ENCODE measurements around the gene GALNT10.

GALNT10 gene

DNA sequence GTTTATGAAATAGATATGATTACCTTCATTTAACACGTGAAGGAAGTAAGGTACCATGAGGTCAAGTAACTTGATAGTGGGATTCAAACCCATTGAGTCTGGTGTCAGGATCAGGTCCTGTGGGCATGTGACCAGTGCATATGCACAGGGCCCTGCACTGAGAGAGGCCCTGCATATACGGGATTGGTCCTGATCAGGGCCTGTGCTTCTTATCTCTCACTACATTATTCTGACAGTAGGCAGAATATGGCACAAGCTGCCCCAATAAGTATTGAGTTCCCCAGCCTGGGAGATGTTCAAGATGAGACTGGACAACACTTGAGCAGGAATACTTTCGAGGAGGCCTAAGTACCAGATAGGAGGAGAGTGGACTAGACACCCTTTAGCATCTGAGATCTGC is 44.0 kb downstream of the GALNT10 start:
- DNase-seq = no peak
- H3K27me3 ChIP-seq (replicated peaks; ENCODE audit: control insufficient read depth, insufficient read depth, low read length, poor library complexity, severe bottlenecking) = no peaks in the 10 kb centered on the region
- no peak overlapping the region for H3K4me3 ChIP-seq (ENCODE audit: insufficient read depth, low read depth, low read length, poor library complexity, severe bottlenecking)
- no peak overlapping the region for H3K27ac ChIP-seq (ENCODE audit: insufficient read depth, low read length, poor library complexity, severe bottlenecking)
- H3K9me3 ChIP-seq (ENCODE audit: control insufficient read depth, low read length) = no peaks in the 10 kb centered on the region
- no peaks in the 10 kb centered on the region for H3K4me1 ChIP-seq (ENCODE audit: control insufficient read depth, insufficient read depth, low read length, poor library complexity, severe bottlenecking)
- H3K36me3 ChIP-seq (ENCODE audit: control insufficient read depth, insufficient read depth, low read length) = no peaks in the 10 kb centered on the region

DNA sequence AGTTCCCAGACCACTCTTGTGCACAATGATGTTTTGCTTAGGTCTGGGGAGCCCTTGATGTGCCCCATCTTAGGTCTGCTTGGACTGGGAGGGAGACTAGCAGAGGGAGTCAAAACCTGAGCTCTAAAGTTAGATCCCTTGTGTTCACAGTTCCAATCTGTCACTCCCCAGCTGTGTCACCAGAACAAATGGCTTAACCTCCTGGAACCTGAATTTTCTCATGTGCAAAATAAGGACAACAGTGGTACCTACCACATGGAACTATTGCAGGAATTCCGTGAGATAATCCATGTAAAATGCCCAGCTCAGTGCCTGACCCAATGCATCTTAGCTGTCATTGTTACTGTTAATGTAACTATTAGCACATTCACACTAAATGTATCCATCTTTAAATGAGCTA is 45.5 kb downstream of the GALNT10 start:
- Histone ChIP-seq H3K27me3 (replicated peaks; ENCODE audit: control insufficient read depth, insufficient read depth, low read length, poor library complexity, severe bottlenecking) (no peaks in the 10 kb centered on the region), H3K4me3 (ENCODE audit: insufficient read depth, low read depth, low read length, poor library complexity, severe bottlenecking) (no peak overlapping the region), H3K9me3 (ENCODE audit: control insufficient read depth, low read length) (no peaks in the 10 kb centered on the region), H3K4me1 (ENCODE audit: control insufficient read depth, insufficient read depth, low read length, poor library complexity, severe bottlenecking) (no peaks in the 10 kb centered on the region), H3K27ac (ENCODE audit: insufficient read depth, low read length, poor library complexity, severe bottlenecking) (no peak overlapping the region), H3K36me3 (ENCODE audit: control insufficient read depth, insufficient read depth, low read length) (no peaks in the 10 kb centered on the region)
- no peak for DNase-seq

DNA sequence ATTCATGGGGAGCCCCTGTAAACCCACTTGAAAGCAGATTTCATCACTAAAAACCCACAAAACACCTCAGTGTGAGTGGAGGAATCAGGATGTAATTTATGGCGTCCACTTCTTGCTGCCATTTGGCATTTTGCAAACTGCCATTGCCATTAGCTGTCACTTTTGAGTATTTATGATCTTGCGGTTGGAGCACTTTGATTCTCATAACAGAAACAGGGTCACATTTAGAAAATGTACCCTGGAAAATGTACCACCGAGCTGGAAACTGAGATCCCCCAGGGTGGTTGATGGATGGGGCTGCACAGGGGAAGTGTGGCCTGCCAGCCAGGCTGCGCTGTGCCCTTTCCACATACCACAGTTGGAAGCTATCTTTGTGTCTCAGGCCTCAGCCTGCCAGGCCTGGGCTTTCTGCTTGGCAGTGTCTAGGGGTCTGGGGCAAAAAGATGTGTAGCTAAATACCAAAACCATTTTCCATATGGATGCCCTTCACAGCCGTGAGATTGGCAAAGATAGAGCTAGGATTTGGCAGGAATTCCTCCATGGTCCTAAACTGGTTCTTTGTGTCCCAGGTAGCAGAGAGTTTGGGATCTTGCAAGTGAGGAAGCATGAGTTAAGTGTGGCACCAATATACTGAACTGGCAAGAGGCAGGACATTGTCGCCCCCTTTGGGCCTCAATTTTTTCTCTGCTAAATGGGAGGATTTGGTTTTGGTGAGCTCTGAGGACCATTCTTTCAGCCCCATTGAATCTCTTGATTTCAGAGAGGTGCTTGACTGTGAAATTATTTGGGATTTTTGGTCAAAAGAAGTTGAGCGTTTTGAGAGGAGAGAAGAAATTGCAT is 46.2 kb downstream of the GALNT10 start:
- no peak for DNase-seq
- Histone ChIP-seq H3K4me3 (ENCODE audit: insufficient read depth, low read depth, low read length, poor library complexity, severe bottlenecking) (no peak overlapping the region), H3K27ac (ENCODE audit: insufficient read depth, low read length, poor library complexity, severe bottlenecking) (no peak overlapping the region), H3K27me3 (replicated peaks; ENCODE audit: control insufficient read depth, insufficient read depth, low read length, poor library complexity, severe bottlenecking) (no peaks in the 10 kb centered on the region), H3K4me1 (ENCODE audit: control insufficient read depth, insufficient read depth, low read length, poor library complexity, severe bottlenecking) (no peaks in the 10 kb centered on the region), H3K9me3 (ENCODE audit: control insufficient read depth, low read length) (no peaks in the 10 kb centered on the region), H3K36me3 (ENCODE audit: control insufficient read depth, insufficient read depth, low read length) (no peaks in the 10 kb centered on the region)

GRCh38 chr5:154237376-154237743 is 46.8 kb downstream of the GALNT10 start:
- no peak overlapping the region for H3K4me3 ChIP-seq (ENCODE audit: insufficient read depth, low read depth, low read length, poor library complexity, severe bottlenecking)
- no peak for DNase-seq
- H3K36me3 ChIP-seq (ENCODE audit: control insufficient read depth, insufficient read depth, low read length) = no peaks in the 10 kb centered on the region
- H3K4me1 ChIP-seq (ENCODE audit: control insufficient read depth, insufficient read depth, low read length, poor library complexity, severe bottlenecking) = no peaks in the 10 kb centered on the region
- H3K27ac ChIP-seq (ENCODE audit: insufficient read depth, low read length, poor library complexity, severe bottlenecking) = no peak overlapping the region
- H3K9me3 ChIP-seq (ENCODE audit: control insufficient read depth, low read length) = no peaks in the 10 kb centered on the region
- no peaks in the 10 kb centered on the region for H3K27me3 ChIP-seq (replicated peaks; ENCODE audit: control insufficient read depth, insufficient read depth, low read length, poor library complexity, severe bottlenecking)

- DNase-seq = no peak
- H3K4me1 ChIP-seq (ENCODE audit: control insufficient read depth, insufficient read depth, low read length, poor library complexity, severe bottlenecking) = no peaks in the 10 kb centered on the region
- H3K4me3 ChIP-seq (ENCODE audit: insufficient read depth, low read depth, low read length, poor library complexity, severe bottlenecking) = no peak overlapping the region
- H3K9me3 ChIP-seq (ENCODE audit: control insufficient read depth, low read length) = no peaks in the 10 kb centered on the region
- H3K36me3 ChIP-seq (ENCODE audit: control insufficient read depth, insufficient read depth, low read length) = no peaks in the 10 kb centered on the region
- no peaks in the 10 kb centered on the region for H3K27me3 ChIP-seq (replicated peaks; ENCODE audit: control insufficient read depth, insufficient read depth, low read length, poor library complexity, severe bottlenecking)
- H3K27ac ChIP-seq (ENCODE audit: insufficient read depth, low read length, poor library complexity, severe bottlenecking) = no peak overlapping the region
Observed at GRCh38 chr5:154237946-154238345, 47.4 kb downstream of the GALNT10 start.

GRCh38 chr5:154238776-154239481 is 48.4 kb downstream of the GALNT10 start:
- Histone ChIP-seq H3K27ac (ENCODE audit: insufficient read depth, low read length, poor library complexity, severe bottlenecking) (no peak overlapping the region), H3K9me3 (ENCODE audit: control insufficient read depth, low read length) (no peaks in the 10 kb centered on the region), H3K4me1 (ENCODE audit: control insufficient read depth, insufficient read depth, low read length, poor library complexity, severe bottlenecking) (no peaks in the 10 kb centered on the region), H3K27me3 (replicated peaks; ENCODE audit: control insufficient read depth, insufficient read depth, low read length, poor library complexity, severe bottlenecking) (no peaks in the 10 kb centered on the region), H3K36me3 (ENCODE audit: control insufficient read depth, insufficient read depth, low read length) (no peaks in the 10 kb centered on the region), H3K4me3 (ENCODE audit: insufficient read depth, low read depth, low read length, poor library complexity, severe bottlenecking) (no peak overlapping the region)
- DNase-seq = no peak

GRCh38 chr5:154240595-154240994 is 50.1 kb downstream of the GALNT10 start:
- Histone ChIP-seq H3K27ac (ENCODE audit: insufficient read depth, low read length, poor library complexity, severe bottlenecking) (no peak overlapping the region), H3K9me3 (ENCODE audit: control insufficient read depth, low read length) (no peaks in the 10 kb centered on the region), H3K4me1 (ENCODE audit: control insufficient read depth, insufficient read depth, low read length, poor library complexity, severe bottlenecking) (no peaks in the 10 kb centered on the region), H3K4me3 (ENCODE audit: insufficient read depth, low read depth, low read length, poor library complexity, severe bottlenecking) (no peak overlapping the region), H3K36me3 (ENCODE audit: control insufficient read depth, insufficient read depth, low read length) (no peaks in the 10 kb centered on the region), H3K27me3 (replicated peaks; ENCODE audit: control insufficient read depth, insufficient read depth, low read length, poor library complexity, severe bottlenecking) (no peaks in the 10 kb centered on the region)
- DNase-seq = no peak

DNA sequence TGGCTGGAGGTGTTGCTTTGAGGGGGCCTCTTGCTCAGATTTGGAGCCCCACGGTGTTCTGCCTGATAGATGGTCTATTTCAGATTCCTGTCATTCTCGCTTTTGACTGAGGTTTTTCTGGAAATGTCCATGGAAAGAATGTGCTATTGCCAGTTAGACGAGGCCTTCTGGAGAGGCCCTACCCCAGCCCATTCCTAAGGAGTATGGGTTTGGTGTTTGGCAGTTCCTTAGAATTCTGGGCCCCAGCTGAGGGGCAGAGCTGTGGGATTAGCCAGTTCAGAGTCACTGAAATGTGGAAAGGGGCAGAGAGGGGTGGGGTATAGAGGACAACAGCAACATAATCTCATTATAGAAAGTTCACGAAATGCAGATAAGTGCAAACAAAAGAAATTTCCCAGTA is 50.5 kb downstream of the GALNT10 start:
- no peaks in the 10 kb centered on the region for H3K9me3 ChIP-seq (ENCODE audit: control insufficient read depth, low read length)
- no peaks in the 10 kb centered on the region for H3K27me3 ChIP-seq (replicated peaks; ENCODE audit: control insufficient read depth, insufficient read depth, low read length, poor library complexity, severe bottlenecking)
- no peaks in the 10 kb centered on the region for H3K4me1 ChIP-seq (ENCODE audit: control insufficient read depth, insufficient read depth, low read length, poor library complexity, severe bottlenecking)
- H3K27ac ChIP-seq (ENCODE audit: insufficient read depth, low read length, poor library complexity, severe bottlenecking) = no peak overlapping the region
- DNase-seq = no peak
- H3K4me3 ChIP-seq (ENCODE audit: insufficient read depth, low read depth, low read length, poor library complexity, severe bottlenecking) = no peak overlapping the region
- no peaks in the 10 kb centered on the region for H3K36me3 ChIP-seq (ENCODE audit: control insufficient read depth, insufficient read depth, low read length)

GRCh38 chr5:154242442-154242841 is 51.9 kb downstream of the GALNT10 start:
- no peak overlapping the region for H3K27ac ChIP-seq (ENCODE audit: insufficient read depth, low read length, poor library complexity, severe bottlenecking)
- H3K36me3 ChIP-seq (ENCODE audit: control insufficient read depth, insufficient read depth, low read length) = no peaks in the 10 kb centered on the region
- H3K9me3 ChIP-seq (ENCODE audit: control insufficient read depth, low read length) = no peaks in the 10 kb centered on the region
- DNase-seq = no peak
- H3K4me3 ChIP-seq (ENCODE audit: insufficient read depth, low read depth, low read length, poor library complexity, severe bottlenecking) = no peak overlapping the region
- H3K27me3 ChIP-seq (replicated peaks; ENCODE audit: control insufficient read depth, insufficient read depth, low read length, poor library complexity, severe bottlenecking) = no peaks in the 10 kb centered on the region
- no peaks in the 10 kb centered on the region for H3K4me1 ChIP-seq (ENCODE audit: control insufficient read depth, insufficient read depth, low read length, poor library complexity, severe bottlenecking)

DNA sequence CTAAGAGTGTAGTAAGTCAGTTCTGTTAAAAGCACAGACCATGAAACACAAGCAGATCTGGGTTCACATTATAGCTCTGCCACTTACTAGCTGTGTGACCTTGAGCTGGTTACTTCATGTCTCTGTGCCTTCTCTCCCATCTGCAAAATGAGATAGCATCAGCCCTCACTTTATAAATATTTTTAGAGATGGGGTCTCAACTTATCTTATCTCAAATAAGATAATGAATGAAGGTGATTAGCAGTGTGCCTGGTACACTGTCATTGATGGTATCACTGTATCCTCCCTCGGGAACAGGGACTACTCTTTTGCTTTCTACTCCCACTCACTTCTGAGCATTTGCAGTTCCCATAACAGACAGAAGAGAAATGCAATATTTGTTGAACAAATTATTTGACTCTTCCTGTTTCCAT is 52.4 kb downstream of the GALNT10 start:
- no peak for DNase-seq
- no peak overlapping the region for H3K27ac ChIP-seq (ENCODE audit: insufficient read depth, low read length, poor library complexity, severe bottlenecking)
- no peaks in the 10 kb centered on the region for H3K9me3 ChIP-seq (ENCODE audit: control insufficient read depth, low read length)
- H3K36me3 ChIP-seq (ENCODE audit: control insufficient read depth, insufficient read depth, low read length) = no peaks in the 10 kb centered on the region
- H3K4me3 ChIP-seq (ENCODE audit: insufficient read depth, low read depth, low read length, poor library complexity, severe bottlenecking) = no peak overlapping the region
- H3K4me1 ChIP-seq (ENCODE audit: control insufficient read depth, insufficient read depth, low read length, poor library complexity, severe bottlenecking) = no peaks in the 10 kb centered on the region
- no peaks in the 10 kb centered on the region for H3K27me3 ChIP-seq (replicated peaks; ENCODE audit: control insufficient read depth, insufficient read depth, low read length, poor library complexity, severe bottlenecking)

Measured in effector memory CD4-positive, alpha-beta T cell (primary cell).